ENCODE measurements around the gene POPDC2. TPM values are rescaled to one million over a fixed set of nuclear protein-coding genes. Genes with fewer than 3 reads are reported as not detected.

POPDC2 gene
- total and polyA plus RNA-seq, 2 of the 4 experiments (the other 2 are of a cell fraction) = under 0.01 to 0.29 TPM

GRCh38 chr3:119695480-119695879 is 35.1 kb upstream of the POPDC2 start:
- no peak overlapping the region for H2BK15ac ChIP-seq (ENCODE audit: low read depth, low read length)
- no peaks in the 10 kb centered on the region for H4K20me1 ChIP-seq (ENCODE audit: insufficient read depth, low read length)
- H3K9me3 ChIP-seq (ENCODE audit: control insufficient read depth, insufficient read depth, low read length) = no peaks in the 10 kb centered on the region
- H2BK20ac ChIP-seq (ENCODE audit: low read depth, low read length) = no peak overlapping the region
- H3K4me1 ChIP-seq (ENCODE audit: control insufficient read depth, insufficient read depth, low read length) = no peaks in the 10 kb centered on the region
- intact Hi-C loops (cut with micrococcal nuclease) (no loop called here), in situ Hi-C loops (cut with MboI; ENCODE audit: low sequenced_read_pairs) (loop anchor here (25.0 kb wide), 4 partner anchors 183 to 808 kb away; partner anchors contain the start of genes ARHGAP31 and TEX55), dilution Hi-C loops (cut with HindIII; ENCODE audit: low sequenced_read_pairs, unreplicated experiment) (no loop called here)
- TF ChIP-seq RCOR1 (IDR thresholded peaks at IDR 0.05; ENCODE audit: insufficient replicate concordance, low read length) (no peak), BHLHE40 (IDR thresholded peaks at IDR 0.05; ENCODE audit: low read depth, low read length) (no peak), FOS (IDR thresholded peaks at IDR 0.05; ENCODE audit: low read depth, low read length) (no peak), MAZ (IDR thresholded peaks at IDR 0.05; ENCODE audit: borderline replicate concordance, low read depth, low read length) (no peak), MXI1 (IDR thresholded peaks at IDR 0.05; ENCODE audit: borderline replicate concordance, low read depth, low read length) (no peak), SMC3 (IDR thresholded peaks at IDR 0.05; ENCODE audit: low read depth, low read length) (no peak), RAD21 (IDR thresholded peaks at IDR 0.05; ENCODE audit: low read length) (no peak)
- TF ChIP-seq, protein P1, sequence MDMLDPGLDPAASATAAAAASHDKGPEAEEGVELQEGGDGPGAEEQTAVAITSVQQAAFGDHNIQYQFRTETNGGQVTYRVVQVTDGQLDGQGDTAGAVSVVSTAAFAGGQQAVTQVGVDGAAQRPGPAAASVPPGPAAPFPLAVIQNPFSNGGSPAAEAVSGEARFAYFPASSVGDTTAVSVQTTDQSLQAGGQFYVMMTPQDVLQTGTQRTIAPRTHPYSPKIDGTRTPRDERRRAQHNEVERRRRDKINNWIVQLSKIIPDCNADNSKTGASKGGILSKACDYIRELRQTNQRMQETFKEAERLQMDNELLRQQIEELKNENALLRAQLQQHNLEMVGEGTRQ (IDR thresholded peaks at IDR 0.05; ENCODE audit: low read depth, low read length) = no peak
- no peaks in the 10 kb centered on the region for H3K79me1 ChIP-seq (ENCODE audit: low read depth in 1 of 2, low read length in 2 of 2)
- no peak overlapping the region for H2AFZ ChIP-seq (replicated peaks; ENCODE audit: low read length, poor library complexity)
- DNase-seq (peak; percentile 17), ATAC-seq (ENCODE audit: low read depth) (no peak)
- no peak overlapping the region for H3K23ac ChIP-seq (ENCODE audit: low read depth, low read length)
- no peaks in the 10 kb centered on the region for H3K9me1 ChIP-seq (ENCODE audit: insufficient read depth, low read length)
- CTCF ChIA-PET = interaction anchor here (1.4 kb wide), 1 partner anchor 15 kb away, joined by 4 read pairs; no protein-coding TSS in a partner anchor
- H3K27me3 ChIP-seq (ENCODE audit: control insufficient read depth, insufficient read depth, low read length) = peaks cover 9% of the 10 kb centered on the region
- no peak overlapping the region for H2AK9ac ChIP-seq (replicated peaks; ENCODE audit: low read depth, low read length, poor library complexity)
- H3K27ac ChIP-seq (ENCODE audit: insufficient read depth, low read length) = no peak overlapping the region
- BruUV-seq (replicated peaks) = no TSS peak
- no peak overlapping the region for H2BK5ac ChIP-seq (ENCODE audit: low read depth, low read length, poor library complexity, severe bottlenecking)
- H2BK120ac ChIP-seq (ENCODE audit: low read depth, low read length) = no peak overlapping the region
- WGBS, 2 experiments (ENCODE audit: extremely low coverage in 2 of 2, insufficient read length in 1 of 2) = no CpG with 5 or more reads among the region's 2 CpGs
- H4K8ac ChIP-seq (ENCODE audit: low read depth in 2 of 2, low read length in 2 of 2) = 0 out of 4 replicates have a peak overlapping the region, but pooled peaks of 1 of the 2 experiments have one; percentile 22
- H3K18ac ChIP-seq (ENCODE audit: low read depth, low read length) = no peak overlapping the region
- no peak overlapping the region for H3K4me2 ChIP-seq (ENCODE audit: low read depth, low read length)
- no peak overlapping the region for H4K91ac ChIP-seq (ENCODE audit: insufficient read depth, low read depth, low read length)
- H3K4ac ChIP-seq (ENCODE audit: low read depth, low read length) = no peak overlapping the region
- no peak overlapping the region for H2AK5ac ChIP-seq (ENCODE audit: low read depth, low read length)
- no peak overlapping the region for H3K14ac ChIP-seq (replicated peaks; ENCODE audit: low read depth, low read length)
- H3K36me3 ChIP-seq (ENCODE audit: control insufficient read depth, insufficient read depth, low read length) = no peaks in the 10 kb centered on the region
- no peak overlapping the region for H3K9ac ChIP-seq (ENCODE audit: low read depth, low read length)
- POLR2A ChIA-PET (ENCODE audit: unreplicated experiment) = no interaction called here
- no peak overlapping the region for H4K5ac ChIP-seq (ENCODE audit: low read depth, low read length)
- no peak overlapping the region for H3K56ac ChIP-seq (ENCODE audit: extremely low read depth, insufficient read depth, low read length)
- no peak overlapping the region for H3K4me3 ChIP-seq (ENCODE audit: insufficient read depth, low read depth, low read length)
